ENCODE results near the gene NDUFAF2. TPM values are rescaled to one million over a fixed set of nuclear protein-coding genes. Genes with fewer than 3 reads are reported as not detected.

Gene NDUFAF2
- total and polyA plus RNA-seq, 2 of the 8 experiments (the other 6 are each of a cell fraction or from before 2014, with no cell fraction given) = 10.7 to 46.5 TPM

- no peak overlapping the region for H2AFZ ChIP-seq (ENCODE audit: low read length)
- H3K4ac ChIP-seq (replicated peaks; ENCODE audit: insufficient read length, low read depth, low read length) = no peak overlapping the region
- H3K79me1 ChIP-seq (ENCODE audit: low read depth, low read length) = no peaks in the 10 kb centered on the region
- ChIA-PET CTCF (ENCODE audit: partially characterized antibody) (no interaction called here), POLR2A (ENCODE audit: partially characterized antibody) (no interaction called here)
- no peak for TF ChIP-seq TCF12 (IDR thresholded peaks at IDR 0.05; ENCODE audit: low read depth, low read length)
- no peak for TF ChIP-seq ATF2 (IDR thresholded peaks at IDR 0.05; ENCODE audit: low read length)
- H2BK20ac ChIP-seq (ENCODE audit: low read length) = no peak overlapping the region
- no peak overlapping the region for H2BK12ac ChIP-seq (ENCODE audit: low read depth, low read length)
- H3K4me2 ChIP-seq (ENCODE audit: insufficient read depth in 1 of 2, low read depth in 2 of 2, low read length in 2 of 2) = no peak overlapping the region
- H3K4me3 ChIP-seq (ENCODE audit: extremely low read depth in 1 of 4, insufficient read depth in 2 of 4, low read depth in 3 of 4, low read length in 4 of 4) = no peak overlapping the region
- no peak overlapping the region for H4K8ac ChIP-seq (ENCODE audit: extremely low read depth, insufficient read depth, low read length)
- no peaks in the 10 kb centered on the region for H3K79me2 ChIP-seq (ENCODE audit: control insufficient read depth in 1 of 2, insufficient read depth in 2 of 2, low read length in 2 of 2)
- no peak overlapping the region for H4K91ac ChIP-seq (replicated peaks; ENCODE audit: insufficient read length, low read length)
- H3K18ac ChIP-seq (ENCODE audit: extremely low read depth, low read length) = no peak overlapping the region
- peaks cover 0 to 2% (median 0%) of the 10 kb centered on the region in 4 experiments; a peak in 1 of 8 replicates for H3K36me3 ChIP-seq (ENCODE audit: control insufficient read depth in 2 of 4, insufficient read depth in 4 of 4, low read length in 3 of 4)
- FAIRE-seq (no peak), DNase-seq (ENCODE audit: low read depth in 1 of 2, low spot score in 2 of 2) (no peak)
- no peak overlapping the region for H3K14ac ChIP-seq (ENCODE audit: insufficient read length)
- no peaks in the 10 kb centered on the region; a peak in 1 of 4 replicates for H3K9me3 ChIP-seq (ENCODE audit: insufficient read depth in 2 of 2, low read depth in 1 of 2, low read length in 1 of 2)
- H3K4me1 ChIP-seq (replicated peaks in 1 of 4; ENCODE audit: control insufficient read depth in 3 of 4, insufficient read depth in 4 of 4, low read length in 3 of 4) = no peaks in the 10 kb centered on the region
- no peak overlapping the region for H4K5ac ChIP-seq (ENCODE audit: insufficient read length, low read depth, low read length)
- no peak overlapping the region for H3K27ac ChIP-seq (ENCODE audit: low read depth, low read length)
- no peaks in the 10 kb centered on the region for H3K27me3 ChIP-seq (replicated peaks in 1 of 4; ENCODE audit: control insufficient read depth in 3 of 4, extremely low read depth in 1 of 4, insufficient read depth in 3 of 4, low read length in 3 of 4)
- no peaks in the 10 kb centered on the region for H4K20me1 ChIP-seq (replicated peaks in 1 of 2; ENCODE audit: control insufficient read depth in 1 of 2, insufficient read depth in 2 of 2, low read length in 2 of 2)
- H2BK120ac ChIP-seq (replicated peaks; ENCODE audit: low read depth, low read length) = no peak overlapping the region
- H3K23ac ChIP-seq (ENCODE audit: insufficient read length) = no peak overlapping the region
- H2BK15ac ChIP-seq (ENCODE audit: low read length) = no peak overlapping the region
- H2AK5ac ChIP-seq (ENCODE audit: low read depth, low read length) = no peak overlapping the region
- no peak overlapping the region for H3K9ac ChIP-seq (replicated peaks in 1 of 4; ENCODE audit: extremely low read depth in 1 of 4, low read depth in 3 of 4, low read length in 3 of 4)
- no peak overlapping the region for H2BK5ac ChIP-seq (ENCODE audit: low read depth, low read length)
- no peak overlapping the region for H3K56ac ChIP-seq (replicated peaks; ENCODE audit: insufficient read length, low read depth, low read length)
- no peaks in the 10 kb centered on the region for H3K23me2 ChIP-seq (ENCODE audit: low read depth, low read length)
- WGBS, 2 experiments (ENCODE audit: extremely low coverage in 1 of 2, insufficient coverage in 1 of 2, insufficient read length in 1 of 2, insufficient replicate concordance in 2 of 2, low coverage in 1 of 2, low lambda C conversion rate in 2 of 2, missing lambda C conversion rate in 1 of 2) = 80% methylated on average over 4 of the region's 4 CpGs; no CpG with 5 or more reads in 1 of the 2 experiments
Measured at GRCh38 chr5:61100437-61100836, 155.4 kb downstream of the NDUFAF2 start.
